ENCODE data around the gene MRPL14.

Gene MRPL14

DNA sequence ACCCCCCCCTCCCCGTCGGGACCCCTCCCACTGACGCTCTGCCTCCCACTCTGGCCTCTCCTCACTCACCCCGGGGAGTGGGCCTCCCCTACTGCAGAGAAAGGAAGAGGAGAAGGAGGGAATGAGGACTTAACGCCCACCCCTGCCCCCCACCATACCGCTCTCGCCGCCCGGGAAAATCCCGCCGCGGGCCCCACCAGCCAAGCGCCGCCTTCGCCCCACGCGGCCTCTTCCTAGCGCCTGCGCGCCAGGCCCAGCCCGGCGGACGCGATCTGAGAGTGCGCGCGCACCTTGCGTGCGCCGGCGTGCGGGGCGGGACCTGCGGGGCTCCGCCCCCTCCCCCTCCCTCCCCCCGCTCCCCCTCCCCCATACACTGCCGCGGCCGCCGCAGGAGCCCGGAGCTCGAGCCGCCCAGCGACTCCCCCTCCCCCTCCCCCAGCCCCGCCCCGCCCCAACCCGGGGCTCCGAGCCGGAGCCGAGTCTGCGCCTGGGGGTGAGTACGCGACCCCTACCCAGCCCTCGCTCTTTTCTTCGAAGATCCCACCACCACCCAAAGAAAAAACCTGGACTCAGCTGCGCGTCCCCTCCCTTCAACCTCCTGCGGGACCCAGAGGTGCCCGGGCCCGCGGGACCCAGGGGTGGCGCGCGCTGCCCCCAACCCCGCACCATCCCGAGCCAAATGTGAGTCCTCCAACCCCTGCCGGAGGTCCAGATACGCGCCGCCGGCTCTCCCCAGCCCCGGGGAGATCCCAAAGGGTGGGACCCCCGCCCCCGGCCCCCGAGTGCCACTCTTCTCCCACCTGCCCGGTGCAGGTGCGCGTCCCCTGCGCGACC, at the start of gene MRPL14, which contains the start of gene TMEM63B:
MRPL14 (minus strand) TSS at position 267 of the 834 bp plus-strand sequence. CDS start 10,841 bp downstream, outside the sequence.
TMEM63B (plus strand) TSS at position 369 of the 834 bp plus-strand sequence. CDS start 7,031 bp downstream, outside the sequence.
- Histone ChIP-seq H3F3A (ENCODE audit: control insufficient read depth, insufficient read depth) (0 out of 2 replicates have a peak, but pooled peaks cover 4% of the 10 kb centered on the region), H4K20me1 (ENCODE audit: control insufficient read depth, insufficient read depth, low read depth, low read length) (peaks cover 37% of the 10 kb centered on the region), H3K36me3 (ENCODE audit: control insufficient read depth, low read length) (peaks cover 42% of the 10 kb centered on the region), H3K4me1 (ENCODE audit: control insufficient read depth, low read length) (peaks cover 48% of the 10 kb centered on the region), H3K9me2 (replicated peaks; ENCODE audit: control insufficient read depth, low read length) (no peaks in the 10 kb centered on the region), H3K4me3 (ENCODE audit: low read length) (peak within 1 kb of the TSS; percentile 98), H3K27me3 (ENCODE audit: control insufficient read depth, low read length) (peaks cover 5% of the 10 kb centered on the region; the same call in 1 of the 2 replicates), H3K4me2 (ENCODE audit: low read length) (peak within 1 kb of the TSS; percentile 91), H3K9me3 (ENCODE audit: control insufficient read depth, insufficient read depth, low read length) (no peaks in the 10 kb centered on the region), H3K79me2 (ENCODE audit: control insufficient read depth, low read length) (peaks cover 54% of the 10 kb centered on the region), H3K27ac (ENCODE audit: low read depth, low read length) (peak within 1 kb of the TSS; percentile 28; the same call in 1 of the 2 replicates)
- no peak for TF ChIP-seq EZH2phosphoT487 (IDR thresholded peaks at IDR 0.05; ENCODE audit: borderline replicate concordance, low read length)
- TF ChIP-seq, protein P1, sequence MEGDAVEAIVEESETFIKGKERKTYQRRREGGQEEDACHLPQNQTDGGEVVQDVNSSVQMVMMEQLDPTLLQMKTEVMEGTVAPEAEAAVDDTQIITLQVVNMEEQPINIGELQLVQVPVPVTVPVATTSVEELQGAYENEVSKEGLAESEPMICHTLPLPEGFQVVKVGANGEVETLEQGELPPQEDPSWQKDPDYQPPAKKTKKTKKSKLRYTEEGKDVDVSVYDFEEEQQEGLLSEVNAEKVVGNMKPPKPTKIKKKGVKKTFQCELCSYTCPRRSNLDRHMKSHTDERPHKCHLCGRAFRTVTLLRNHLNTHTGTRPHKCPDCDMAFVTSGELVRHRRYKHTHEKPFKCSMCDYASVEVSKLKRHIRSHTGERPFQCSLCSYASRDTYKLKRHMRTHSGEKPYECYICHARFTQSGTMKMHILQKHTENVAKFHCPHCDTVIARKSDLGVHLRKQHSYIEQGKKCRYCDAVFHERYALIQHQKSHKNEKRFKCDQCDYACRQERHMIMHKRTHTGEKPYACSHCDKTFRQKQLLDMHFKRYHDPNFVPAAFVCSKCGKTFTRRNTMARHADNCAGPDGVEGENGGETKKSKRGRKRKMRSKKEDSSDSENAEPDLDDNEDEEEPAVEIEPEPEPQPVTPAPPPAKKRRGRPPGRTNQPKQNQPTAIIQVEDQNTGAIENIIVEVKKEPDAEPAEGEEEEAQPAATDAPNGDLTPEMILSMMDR (IDR thresholded peaks at IDR 0.05; ENCODE audit: low read depth, low read length, poor library complexity, severe bottlenecking), result no peak

DNA sequence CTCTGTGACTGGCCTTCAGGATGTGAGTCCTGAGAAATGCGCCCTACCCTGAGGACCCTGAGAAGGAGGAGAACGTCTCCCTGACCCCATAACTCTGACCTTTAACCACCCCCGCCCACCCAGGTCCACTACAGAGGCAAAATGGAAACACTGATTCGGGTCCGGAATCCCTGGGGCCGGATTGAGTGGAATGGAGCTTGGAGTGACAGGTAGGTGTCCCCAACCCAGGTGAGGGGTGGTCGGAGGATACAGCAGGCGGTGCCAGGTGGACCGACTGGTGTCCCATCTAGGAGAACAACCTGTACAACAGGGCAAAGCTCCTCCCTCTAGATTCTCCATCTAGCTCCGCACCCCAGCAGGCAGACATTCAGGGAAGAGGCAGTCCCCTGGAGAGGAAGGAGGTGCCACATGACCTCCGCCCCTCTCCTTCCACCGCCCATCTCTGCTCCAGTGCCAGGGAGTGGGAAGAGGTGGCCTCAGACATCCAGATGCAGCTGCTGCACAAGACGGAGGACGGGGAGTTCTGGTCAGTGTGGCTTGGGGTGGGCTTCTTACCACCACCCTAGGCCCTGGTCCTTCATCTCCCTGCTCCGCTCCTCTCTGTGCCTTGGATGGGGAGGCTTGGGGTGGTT, 49.0 kb upstream of the MRPL14 start:
- peaks cover 14% of the 10 kb centered on the region for H3K27me3 ChIP-seq (ENCODE audit: control insufficient read depth, low read length)
- H3F3A ChIP-seq (ENCODE audit: control insufficient read depth, insufficient read depth), result no peaks in the 10 kb centered on the region; the same call in 1 of the 2 replicates
- H3K79me2 ChIP-seq (ENCODE audit: control insufficient read depth, low read length), result no peaks in the 10 kb centered on the region
- no peaks in the 10 kb centered on the region for H3K36me3 ChIP-seq (ENCODE audit: control insufficient read depth, low read length)
- H3K9me2 ChIP-seq (replicated peaks; ENCODE audit: control insufficient read depth, low read length), result no peaks in the 10 kb centered on the region
- H3K4me3 ChIP-seq (ENCODE audit: low read length), result no peak overlapping the region
- peaks cover 9% of the 10 kb centered on the region for H3K4me1 ChIP-seq (ENCODE audit: control insufficient read depth, low read length)
- no peaks in the 10 kb centered on the region for H4K20me1 ChIP-seq (ENCODE audit: control insufficient read depth, insufficient read depth, low read depth, low read length)
- TF ChIP-seq, protein P1 (IDR thresholded peaks at IDR 0.05; ENCODE audit: low read depth, low read length, poor library complexity, severe bottlenecking), result no peak
- TF ChIP-seq EZH2phosphoT487 (IDR thresholded peaks at IDR 0.05; ENCODE audit: borderline replicate concordance, low read length), result no peak
- H3K27ac ChIP-seq (ENCODE audit: low read depth, low read length), result no peak overlapping the region
- no peaks in the 10 kb centered on the region for H3K9me3 ChIP-seq (ENCODE audit: control insufficient read depth, insufficient read depth, low read length)
- peak overlapping the region; percentile 49; the same call in 1 of the 2 replicates for H3K4me2 ChIP-seq (ENCODE audit: low read length)

DNA sequence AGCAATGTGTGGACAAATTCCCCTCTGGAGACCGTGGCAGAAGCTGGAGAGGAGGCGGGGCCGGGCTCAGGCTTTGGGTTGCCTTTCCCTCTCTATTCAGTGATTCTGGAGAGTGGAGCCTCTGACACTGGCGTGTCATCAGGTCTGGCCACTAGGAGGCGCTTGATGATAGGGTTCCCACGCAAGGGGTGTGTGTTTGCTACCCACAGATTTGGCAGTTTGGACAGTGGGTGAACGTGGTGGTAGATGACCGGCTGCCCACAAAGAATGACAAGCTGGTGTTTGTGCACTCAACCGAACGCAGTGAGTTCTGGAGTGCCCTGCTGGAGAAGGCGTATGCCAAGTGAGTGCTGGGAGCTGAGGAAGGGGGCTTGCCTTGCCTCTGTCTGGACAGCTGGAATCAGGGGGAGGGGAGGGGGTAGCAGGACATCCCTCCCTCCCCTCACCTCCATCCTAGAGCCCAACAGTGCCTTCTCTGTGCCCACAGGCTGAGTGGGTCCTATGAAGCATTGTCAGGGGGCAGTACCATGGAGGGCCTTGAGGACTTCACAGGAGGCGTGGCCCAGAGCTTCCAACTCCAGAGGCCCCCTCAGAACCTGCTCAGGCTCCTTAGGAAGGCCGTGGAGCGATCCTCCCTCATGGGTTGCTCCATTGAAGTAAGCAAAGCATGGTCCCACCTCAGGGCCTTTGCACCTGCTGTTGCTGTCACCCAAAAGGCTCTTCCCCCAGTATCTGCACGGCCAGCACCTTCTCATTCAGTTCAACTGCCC, 45.7 kb upstream of the MRPL14 start:
- Histone ChIP-seq H3K27ac (ENCODE audit: low read depth, low read length) (no peak overlapping the region), H3K36me3 (ENCODE audit: control insufficient read depth, low read length) (no peaks in the 10 kb centered on the region), H3K4me1 (ENCODE audit: control insufficient read depth, low read length) (peaks cover 9% of the 10 kb centered on the region), H3K79me2 (ENCODE audit: control insufficient read depth, low read length) (no peaks in the 10 kb centered on the region), H3K9me3 (ENCODE audit: control insufficient read depth, insufficient read depth, low read length) (no peaks in the 10 kb centered on the region), H3K27me3 (ENCODE audit: control insufficient read depth, low read length) (peaks cover 36% of the 10 kb centered on the region), H3K4me2 (ENCODE audit: low read length) (no peak overlapping the region), H4K20me1 (ENCODE audit: control insufficient read depth, insufficient read depth, low read depth, low read length) (no peaks in the 10 kb centered on the region), H3K4me3 (ENCODE audit: low read length) (no peak overlapping the region), H3F3A (ENCODE audit: control insufficient read depth, insufficient read depth) (no peaks in the 10 kb centered on the region), H3K9me2 (replicated peaks; ENCODE audit: control insufficient read depth, low read length) (no peaks in the 10 kb centered on the region)
- TF ChIP-seq, protein P1 (IDR thresholded peaks at IDR 0.05; ENCODE audit: low read depth, low read length, poor library complexity, severe bottlenecking), result peak; percentile 97
- no peak for TF ChIP-seq EZH2phosphoT487 (IDR thresholded peaks at IDR 0.05; ENCODE audit: borderline replicate concordance, low read length)
